Ishikawa (cell line): ENCODE data around the gene ZNF729.

Experiments
- CEBPB ChIP-seq: IDR thresholded peaks from 2 replicates; pipeline ENCODE4 v1.6.1; 2012
- CREB1 ChIP-seq: IDR thresholded peaks from 2 replicates; pipeline ENCODE4 v1.6.1; 2012; ENCODE audit warnings: low read depth
- EGR1 ChIP-seq: IDR thresholded peaks from 2 replicates; pipeline ENCODE4 v1.6.1; 2012
- EP300 ChIP-seq: IDR thresholded peaks from 2 replicates; pipeline ENCODE4 v1.6.1; 2012; ENCODE audit warnings: borderline replicate concordance
- NFIC ChIP-seq: IDR thresholded peaks from 2 replicates; pipeline ENCODE4 v1.6.1; 2012
- RAD21 ChIP-seq: IDR thresholded peaks from 2 replicates; pipeline ENCODE4 v1.6.1; 2012; ENCODE audit warnings: low read depth
- TAF1 ChIP-seq: IDR thresholded peaks from 2 replicates; pipeline ENCODE4 v1.6.1; 2012; ENCODE audit warnings: low read depth, mild to moderate bottlenecking
- TCF12 ChIP-seq: IDR thresholded peaks from 2 replicates; pipeline ENCODE4 v1.6.1; 2012; ENCODE audit warnings: low read depth
- TEAD4 ChIP-seq: IDR thresholded peaks from 2 replicates; pipeline ENCODE4 v1.6.1; 2012
- YY1 ChIP-seq: IDR thresholded peaks from 2 replicates; pipeline ENCODE4 v1.6.1; 2012; ENCODE audit warnings: low read depth
- ZBTB7A ChIP-seq: IDR thresholded peaks from 2 replicates; pipeline ENCODE4 v1.6.1; 2012; ENCODE audit warnings: low read depth
- TF ChIP-seq, protein P1 (sequence below): IDR thresholded peaks from 2 replicates; pipeline ENCODE4 v1.6.1; 2012; ENCODE audit warnings: low read depth, mild to moderate bottlenecking
- TF ChIP-seq, protein P2 (sequence below): IDR thresholded peaks from 2 replicates; pipeline ENCODE4 v1.6.1; 2012
- TF ChIP-seq, protein P3 (sequence below): IDR thresholded peaks from 2 replicates; pipeline ENCODE4 v1.6.1; 2012

DNA sequence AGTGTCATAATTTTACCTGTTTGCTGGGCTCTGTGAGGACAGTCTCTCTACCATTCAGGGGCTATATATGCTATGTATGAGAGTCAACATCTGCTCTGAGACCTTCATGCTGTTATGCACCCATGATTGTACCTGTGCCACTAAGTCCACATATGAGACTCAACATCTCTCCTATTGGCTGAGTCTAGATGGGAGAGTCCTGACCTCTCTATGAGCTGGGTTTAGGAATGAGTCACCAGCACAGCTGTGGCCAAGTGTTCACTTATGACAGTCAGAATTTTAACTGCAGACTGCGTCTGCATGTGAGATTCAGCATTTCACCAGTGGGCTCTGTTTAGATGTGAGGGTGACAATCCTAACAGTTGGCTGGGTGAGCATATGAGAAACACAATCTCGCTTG lies 49.5 kb downstream of the ZNF729 start:
- no peak for TF ChIP-seq EP300
- TF ChIP-seq, protein P1, sequence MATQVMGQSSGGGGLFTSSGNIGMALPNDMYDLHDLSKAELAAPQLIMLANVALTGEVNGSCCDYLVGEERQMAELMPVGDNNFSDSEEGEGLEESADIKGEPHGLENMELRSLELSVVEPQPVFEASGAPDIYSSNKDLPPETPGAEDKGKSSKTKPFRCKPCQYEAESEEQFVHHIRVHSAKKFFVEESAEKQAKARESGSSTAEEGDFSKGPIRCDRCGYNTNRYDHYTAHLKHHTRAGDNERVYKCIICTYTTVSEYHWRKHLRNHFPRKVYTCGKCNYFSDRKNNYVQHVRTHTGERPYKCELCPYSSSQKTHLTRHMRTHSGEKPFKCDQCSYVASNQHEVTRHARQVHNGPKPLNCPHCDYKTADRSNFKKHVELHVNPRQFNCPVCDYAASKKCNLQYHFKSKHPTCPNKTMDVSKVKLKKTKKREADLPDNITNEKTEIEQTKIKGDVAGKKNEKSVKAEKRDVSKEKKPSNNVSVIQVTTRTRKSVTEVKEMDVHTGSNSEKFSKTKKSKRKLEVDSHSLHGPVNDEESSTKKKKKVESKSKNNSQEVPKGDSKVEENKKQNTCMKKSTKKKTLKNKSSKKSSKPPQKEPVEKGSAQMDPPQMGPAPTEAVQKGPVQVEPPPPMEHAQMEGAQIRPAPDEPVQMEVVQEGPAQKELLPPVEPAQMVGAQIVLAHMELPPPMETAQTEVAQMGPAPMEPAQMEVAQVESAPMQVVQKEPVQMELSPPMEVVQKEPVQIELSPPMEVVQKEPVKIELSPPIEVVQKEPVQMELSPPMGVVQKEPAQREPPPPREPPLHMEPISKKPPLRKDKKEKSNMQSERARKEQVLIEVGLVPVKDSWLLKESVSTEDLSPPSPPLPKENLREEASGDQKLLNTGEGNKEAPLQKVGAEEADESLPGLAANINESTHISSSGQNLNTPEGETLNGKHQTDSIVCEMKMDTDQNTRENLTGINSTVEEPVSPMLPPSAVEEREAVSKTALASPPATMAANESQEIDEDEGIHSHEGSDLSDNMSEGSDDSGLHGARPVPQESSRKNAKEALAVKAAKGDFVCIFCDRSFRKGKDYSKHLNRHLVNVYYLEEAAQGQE = no peak
- no peak for TF ChIP-seq TAF1
- no peak for TF ChIP-seq CREB1
- TF ChIP-seq YY1 = no peak
- TF ChIP-seq TEAD4 = no peak
- TF ChIP-seq RAD21 = no peak
- TF ChIP-seq, protein P2, sequence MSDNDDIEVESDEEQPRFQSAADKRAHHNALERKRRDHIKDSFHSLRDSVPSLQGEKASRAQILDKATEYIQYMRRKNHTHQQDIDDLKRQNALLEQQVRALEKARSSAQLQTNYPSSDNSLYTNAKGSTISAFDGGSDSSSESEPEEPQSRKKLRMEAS = no peak
- TF ChIP-seq CEBPB = no peak
- TF ChIP-seq, protein P3, sequence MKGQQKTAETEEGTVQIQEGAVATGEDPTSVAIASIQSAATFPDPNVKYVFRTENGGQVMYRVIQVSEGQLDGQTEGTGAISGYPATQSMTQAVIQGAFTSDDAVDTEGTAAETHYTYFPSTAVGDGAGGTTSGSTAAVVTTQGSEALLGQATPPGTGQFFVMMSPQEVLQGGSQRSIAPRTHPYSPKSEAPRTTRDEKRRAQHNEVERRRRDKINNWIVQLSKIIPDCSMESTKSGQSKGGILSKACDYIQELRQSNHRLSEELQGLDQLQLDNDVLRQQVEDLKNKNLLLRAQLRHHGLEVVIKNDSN = no peak
- no peak for TF ChIP-seq NFIC
- TF ChIP-seq EGR1 = no peak
- TF ChIP-seq TCF12 = no peak
- no peak for TF ChIP-seq ZBTB7A
